DLD1 (cell line): ENCODE measurements around the gene ZNF672.
"Not testable (repeated sequence)": the region's sequence is repeated elsewhere in the genome, so short reads cannot be mapped to it uniquely, and the experiment has no call there.

Experiments
- in situ Hi-C: cut with HindIII; loops from 2 replicates; pipeline ENCODE4 v1.10.0; 2017; ENCODE audit warnings: low sequenced_read_pairs

The ZNF672 gene

DNA sequence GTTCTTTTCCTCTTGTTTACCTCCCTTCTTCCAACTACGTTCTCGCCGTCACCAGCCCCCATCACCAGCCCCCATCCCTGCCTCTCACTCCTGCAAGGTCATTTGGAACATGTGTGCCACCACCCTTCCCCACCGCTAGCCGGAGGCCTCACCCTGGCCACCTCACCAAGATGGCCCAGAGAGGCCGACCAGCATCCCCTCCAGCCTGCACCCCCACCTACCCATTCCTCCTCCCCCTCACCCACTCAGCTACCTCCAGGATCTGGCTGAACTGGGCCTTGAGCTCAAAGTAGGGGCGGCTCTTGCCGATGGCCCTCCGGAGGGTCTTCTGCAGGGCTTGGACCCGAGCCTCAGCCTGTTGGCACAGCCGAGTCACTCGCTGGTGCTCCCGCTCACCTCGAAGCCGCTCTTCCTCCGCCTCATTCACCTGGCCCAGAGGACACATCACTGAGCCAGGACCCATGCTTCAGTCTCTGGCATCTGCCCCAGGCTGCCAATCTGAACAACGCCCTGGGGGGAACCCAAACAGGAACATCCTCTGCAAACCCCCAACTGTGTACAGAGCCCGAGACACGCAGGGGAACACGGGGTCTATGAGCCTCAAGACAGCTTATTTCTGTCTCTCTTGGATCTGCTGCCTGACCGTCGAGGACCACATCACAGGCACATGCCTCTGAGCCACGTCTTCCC, 25.1 kb upstream of the ZNF672 start:
- in situ Hi-C loops, result no loop called here

DNA sequence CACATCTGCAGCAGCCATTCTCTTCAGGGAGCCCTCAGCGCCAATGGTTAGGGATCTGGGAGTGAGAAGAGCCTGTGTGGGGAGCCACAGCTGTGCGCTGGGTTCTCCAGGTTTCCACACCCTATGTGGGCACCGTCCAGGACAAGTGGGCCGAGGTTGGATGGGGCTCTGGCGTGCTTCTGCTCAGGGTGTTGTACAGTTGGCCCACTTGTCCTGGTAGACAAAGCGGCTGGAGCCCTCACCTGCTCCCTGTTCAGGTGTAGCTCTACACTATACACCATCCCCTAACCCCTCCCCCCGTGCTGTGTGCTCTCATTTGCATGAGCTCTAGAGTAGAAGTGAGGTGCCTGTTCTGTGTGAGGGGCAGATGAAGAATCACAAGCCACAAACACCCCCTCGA, 24.5 kb upstream of the ZNF672 start:
- in situ Hi-C loops, result no loop called here

DNA sequence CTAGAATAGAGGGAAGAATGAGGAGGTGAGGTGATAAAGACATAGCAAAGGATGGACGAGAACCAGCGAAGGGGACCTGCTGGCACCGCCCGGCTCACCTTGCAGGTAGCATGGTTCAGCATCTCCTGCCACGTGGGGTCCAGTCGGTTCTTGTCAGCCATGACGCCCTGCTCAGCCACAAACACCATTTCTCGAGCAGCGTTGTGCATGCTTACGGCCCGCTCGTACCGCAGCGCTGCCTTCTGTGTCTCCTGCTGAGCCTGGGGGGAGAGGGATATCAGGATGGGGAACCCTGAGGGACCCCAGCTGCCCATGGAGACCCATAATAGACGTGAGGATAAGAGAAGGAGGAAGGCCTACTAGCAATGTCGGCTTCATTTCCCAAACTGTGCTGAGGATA, 23.7 kb upstream of the ZNF672 start:
- in situ Hi-C loops, result no loop called here

DNA sequence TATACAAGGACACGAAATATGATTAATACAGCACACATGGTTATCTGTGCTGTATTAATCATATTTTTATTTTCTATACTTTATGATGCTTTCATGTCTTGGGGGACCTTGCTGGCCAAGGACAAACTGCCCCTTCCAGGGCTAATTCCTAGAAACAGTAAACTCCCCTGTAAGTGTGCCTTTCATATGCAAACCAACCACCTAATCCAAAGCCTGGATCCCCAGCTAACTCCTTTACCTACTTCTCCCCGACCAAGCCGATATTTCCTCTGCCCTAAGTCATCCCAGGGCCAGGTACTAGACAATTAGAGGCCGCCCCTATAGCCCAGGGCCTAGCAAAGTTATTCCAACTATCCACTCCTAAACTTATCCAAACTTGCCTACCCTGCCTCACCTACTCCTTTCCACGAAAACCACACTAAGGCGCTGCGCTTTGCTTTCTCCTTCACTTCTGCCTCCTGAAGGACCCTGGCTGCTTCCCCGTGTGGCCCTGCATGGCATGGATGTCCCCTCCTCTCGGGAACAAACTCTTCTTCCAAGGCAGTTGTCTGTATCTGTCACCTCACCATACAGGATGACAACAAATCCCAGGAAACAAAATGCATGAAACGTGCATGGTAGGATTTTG, 22.5 kb upstream of the ZNF672 start:
- in situ Hi-C loops, result no loop called here

DNA sequence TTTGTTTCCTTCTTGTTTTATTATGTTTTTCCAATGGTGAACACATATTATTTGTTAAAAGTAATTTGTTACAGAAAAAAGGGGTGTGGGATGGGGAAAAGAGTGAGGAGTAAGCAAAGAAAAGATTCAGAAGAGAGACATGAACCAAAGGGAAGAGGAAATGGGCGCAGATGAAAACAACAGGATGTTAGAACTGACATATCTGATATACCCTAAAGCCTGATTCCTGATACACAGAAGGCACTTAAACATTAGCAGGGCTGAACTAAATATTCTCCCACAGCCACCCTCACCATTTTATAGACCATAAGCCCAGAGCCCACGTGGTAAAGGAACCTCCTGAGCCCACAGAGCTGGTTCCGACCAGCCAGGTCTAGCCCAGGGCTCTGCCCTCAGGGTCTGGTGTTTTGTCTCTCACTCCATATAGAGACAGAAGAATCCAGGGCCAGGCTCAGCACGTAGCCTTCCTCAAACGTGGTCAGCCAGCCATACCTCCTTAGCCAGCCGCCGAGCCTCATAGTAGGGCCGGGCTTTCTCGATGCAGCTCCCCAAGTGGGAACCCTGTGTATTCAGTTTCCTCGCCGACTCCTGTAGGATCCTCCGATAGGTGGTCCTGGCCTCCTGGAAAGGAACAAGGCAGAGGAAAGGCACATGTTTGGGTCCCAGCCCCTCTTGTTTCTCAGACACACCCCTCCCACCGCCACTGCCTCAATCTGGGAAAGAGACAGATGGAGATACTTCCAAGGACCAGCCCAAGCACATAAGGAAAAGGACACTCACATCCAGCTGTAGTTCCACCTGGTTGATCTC, 21.8 kb upstream of the ZNF672 start:
- in situ Hi-C loops, result no loop called here

DNA sequence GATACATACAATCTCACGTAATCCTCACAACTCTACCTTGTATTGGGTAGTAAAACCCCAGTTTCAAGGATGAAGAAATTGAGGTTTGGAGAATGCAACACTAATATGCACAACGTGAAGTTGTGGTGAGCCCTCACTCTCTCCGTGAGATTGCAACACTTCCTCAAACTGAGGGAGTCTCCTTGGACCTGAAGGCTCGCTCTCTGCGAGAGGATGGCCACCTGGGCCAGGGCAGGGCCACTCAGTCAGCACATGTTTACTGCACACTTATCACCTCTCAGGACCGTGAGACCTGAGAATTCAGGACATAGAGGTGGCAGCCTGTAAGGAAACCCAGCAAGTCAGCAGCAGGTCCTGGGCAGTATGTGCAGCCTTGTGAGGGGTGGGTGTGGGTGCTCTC, 21.0 kb upstream of the ZNF672 start:
- in situ Hi-C loops, result no loop called here

DNA sequence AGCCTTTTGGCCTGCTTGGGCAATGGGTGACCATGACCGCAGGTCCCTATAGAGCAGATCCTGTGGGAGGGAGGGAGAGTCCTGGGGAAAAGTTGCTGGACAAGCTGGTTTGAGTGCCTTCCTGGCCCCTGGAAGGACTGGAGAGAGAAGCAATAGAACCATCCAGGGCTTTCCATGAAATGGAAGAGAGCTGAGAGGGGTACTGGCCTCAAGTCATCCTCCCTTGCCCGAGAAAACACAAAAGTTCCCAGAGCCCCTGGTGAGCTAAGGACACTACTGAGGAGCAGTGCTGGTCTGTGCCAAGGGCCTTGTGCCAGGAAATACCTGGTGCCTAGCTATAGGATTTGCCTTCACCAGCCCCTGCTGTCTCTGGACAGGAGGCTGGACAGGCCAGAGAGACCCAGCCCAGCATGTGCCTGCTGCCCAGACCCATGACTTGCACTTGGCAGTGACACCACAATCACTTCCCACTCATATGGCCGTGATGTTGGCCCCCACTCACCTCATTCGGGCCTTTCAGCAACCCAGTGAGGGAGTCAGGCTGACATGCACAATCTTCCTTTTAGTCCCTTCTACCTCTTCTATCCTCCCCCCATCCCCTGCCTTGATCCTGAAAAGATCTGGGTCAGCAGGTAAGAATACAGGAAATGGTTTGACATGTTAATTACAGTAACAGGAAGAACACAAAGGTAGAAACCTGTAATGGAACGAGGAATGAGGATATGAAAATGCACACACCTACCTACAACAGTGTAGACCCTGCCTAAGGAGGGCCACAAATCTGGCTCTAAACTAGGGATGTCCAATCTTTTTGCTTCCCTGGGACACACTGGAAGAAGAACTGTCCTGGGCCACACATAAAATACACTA, 19.3 kb upstream of the ZNF672 start:
- in situ Hi-C loops, result no loop called here

DNA sequence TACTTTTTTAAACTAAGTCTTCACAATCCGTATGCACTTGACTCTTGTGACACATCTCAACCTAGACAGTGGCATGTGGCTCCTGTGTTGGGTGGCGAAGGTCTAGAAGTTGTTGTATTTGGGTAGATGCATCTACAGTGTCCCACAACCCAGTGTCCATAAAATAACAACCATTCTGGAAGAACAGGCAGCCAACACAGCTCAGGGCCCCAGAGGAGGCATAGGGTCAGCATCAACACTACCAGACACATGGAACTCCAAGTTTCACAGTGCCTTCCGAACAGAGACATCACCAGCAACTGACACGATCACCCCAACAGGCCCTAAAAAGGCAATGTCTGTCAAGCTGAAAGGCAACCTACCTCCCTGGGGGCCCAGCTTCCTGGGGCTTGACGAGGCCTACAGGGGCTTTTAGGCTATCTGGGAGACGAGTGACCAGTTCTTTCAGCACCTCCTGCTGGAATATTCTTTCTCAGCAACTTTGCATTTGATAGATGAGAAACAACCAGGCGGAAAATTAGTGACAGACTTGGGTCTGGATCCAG, 17.9 kb upstream of the ZNF672 start:
- in situ Hi-C loops, result no loop called here

DNA sequence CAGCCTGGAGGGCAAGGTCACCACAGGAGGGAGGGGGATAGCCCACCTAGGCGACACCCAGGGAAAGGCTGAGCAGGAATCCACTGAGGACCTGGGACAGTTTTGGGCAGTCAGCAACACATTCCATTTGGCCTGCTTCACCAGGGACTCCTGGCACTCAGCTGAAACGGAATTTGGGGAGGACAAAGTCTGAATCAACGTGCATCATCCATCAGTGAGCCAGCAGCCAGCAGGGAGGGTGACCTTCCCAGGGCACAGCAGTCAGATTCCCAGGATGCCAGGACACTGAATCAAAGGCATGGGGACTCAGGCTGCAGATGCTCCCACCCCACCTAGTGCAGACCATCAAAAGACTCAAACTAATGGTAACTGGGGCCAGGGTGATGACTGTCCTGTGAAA, 16.9 kb upstream of the ZNF672 start:
- in situ Hi-C loops, result no loop called here

DNA sequence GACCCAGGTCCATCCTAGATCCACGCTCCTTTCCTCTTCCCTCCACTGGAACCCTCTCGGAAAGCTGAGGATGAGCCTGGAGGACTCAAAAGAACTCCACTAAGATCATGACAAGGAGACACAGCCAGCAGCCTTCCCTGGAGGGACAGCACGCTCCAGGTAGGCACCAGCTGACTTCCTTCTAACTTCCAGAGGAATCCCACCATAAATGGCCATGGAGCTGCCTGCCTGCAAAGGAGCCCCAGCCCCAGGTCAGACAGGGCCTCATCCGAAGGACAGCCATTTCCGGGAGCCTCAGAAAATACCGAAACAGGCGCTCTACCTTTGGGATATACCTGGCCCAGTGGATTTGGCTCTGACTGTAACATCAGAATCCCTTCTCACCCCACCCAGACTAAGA, 16.4 kb upstream of the ZNF672 start:
- in situ Hi-C loops, result no loop called here

DNA sequence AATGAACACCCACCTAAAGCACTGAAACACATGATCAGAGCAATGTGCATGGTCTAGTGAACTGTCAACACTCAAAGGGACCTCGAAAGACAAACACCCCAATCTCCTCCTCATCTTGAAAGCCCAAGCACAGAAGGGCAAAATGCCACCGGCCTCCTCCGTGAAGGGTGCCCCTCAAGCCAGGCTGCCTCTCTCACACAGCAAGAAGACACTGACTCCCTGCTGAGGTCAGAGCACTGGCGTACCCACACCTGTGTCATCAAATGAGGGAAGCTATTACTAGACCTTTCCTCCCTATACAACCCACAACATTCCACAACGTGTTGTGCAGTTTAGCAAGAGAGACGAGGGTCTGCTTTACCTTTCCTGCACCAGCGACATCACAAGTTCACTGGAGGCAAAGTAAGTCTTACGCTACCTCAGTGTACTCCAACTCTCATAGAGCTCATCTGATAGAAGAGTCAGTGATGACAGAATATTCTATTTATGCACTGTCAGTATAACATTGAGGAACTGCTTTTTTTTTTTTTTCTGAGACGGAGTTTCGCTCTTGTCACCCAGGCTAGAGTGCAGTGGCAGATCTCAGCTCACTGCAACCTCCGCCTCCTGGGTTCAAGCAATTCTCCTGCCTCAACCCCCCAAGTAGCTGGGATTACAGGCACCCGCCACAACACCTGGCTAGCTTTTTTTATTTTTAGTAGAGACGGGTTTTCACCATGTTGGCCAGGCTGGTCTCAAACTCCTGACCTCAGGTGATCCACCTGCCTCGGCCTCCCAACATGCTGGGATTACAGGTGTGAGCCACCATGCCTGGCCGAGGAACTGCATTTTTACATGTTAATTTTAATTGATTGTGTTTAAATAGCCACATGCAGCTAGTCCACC, 15.6 kb upstream of the ZNF672 start:
- in situ Hi-C loops, result no loop called here

DNA sequence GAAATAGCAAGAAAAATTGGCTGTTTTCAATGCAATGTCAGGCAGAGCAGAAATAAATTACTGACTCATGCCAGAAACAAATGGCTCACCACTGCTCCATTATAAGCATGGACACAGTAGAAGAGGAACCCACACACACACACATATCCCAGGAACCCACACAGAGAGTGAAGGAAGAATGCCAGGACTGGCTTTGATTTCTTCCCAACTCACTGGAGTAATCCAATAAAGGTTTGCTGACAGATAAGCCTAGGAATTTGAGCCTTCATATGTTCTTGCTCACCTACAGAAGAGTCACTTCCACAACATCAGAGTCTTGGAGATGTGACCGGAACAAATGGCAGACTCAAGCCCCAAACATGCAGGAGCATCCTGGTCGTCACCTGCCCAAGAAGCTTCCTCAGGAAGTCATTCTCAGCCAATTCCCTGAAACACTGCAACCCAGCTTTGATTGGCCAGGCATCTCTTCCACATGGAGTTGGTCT, 14.5 kb upstream of the ZNF672 start:
- in situ Hi-C loops, result no loop called here

DNA sequence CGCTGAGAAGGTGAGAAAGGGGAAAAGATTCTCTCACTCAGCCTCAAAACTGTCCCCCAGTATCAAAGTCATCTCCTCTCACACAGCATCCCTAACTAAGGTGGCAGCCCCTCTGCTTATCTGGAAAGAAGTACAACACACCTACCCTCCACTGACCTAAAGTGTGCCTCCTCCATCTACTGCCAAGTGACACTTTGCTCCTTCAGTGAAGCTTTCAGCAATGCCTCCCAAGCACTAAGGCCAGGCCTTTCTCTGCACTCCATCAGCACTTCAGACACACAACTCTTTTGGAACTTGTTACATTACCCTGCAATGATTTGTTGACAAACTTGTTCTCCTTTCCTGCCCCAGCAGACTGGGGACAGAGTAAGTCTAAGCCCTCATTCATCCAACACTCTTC, 13.7 kb upstream of the ZNF672 start:
- in situ Hi-C loops, result no loop called here

DNA sequence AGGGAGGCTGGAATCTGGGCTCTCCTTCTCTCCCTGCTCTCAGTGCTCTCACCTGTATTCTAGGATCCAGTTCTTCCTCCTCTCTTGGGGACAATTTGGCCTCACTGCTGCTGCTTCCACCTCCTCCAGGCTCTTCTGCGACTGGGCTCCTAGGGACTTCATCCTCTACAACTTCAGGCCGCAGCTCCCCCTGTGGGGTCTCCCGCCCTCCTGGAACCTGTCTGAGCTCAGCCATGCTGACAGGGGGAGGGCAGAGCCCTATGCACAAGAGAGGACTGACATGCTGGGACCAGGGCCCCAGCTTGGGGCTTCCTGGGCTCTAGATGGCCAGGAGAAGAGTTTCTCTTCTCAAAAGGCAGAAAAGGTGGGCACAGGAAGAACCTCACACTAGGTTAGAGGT, 13.3 kb upstream of the ZNF672 start:
- in situ Hi-C loops, result no loop called here

DNA sequence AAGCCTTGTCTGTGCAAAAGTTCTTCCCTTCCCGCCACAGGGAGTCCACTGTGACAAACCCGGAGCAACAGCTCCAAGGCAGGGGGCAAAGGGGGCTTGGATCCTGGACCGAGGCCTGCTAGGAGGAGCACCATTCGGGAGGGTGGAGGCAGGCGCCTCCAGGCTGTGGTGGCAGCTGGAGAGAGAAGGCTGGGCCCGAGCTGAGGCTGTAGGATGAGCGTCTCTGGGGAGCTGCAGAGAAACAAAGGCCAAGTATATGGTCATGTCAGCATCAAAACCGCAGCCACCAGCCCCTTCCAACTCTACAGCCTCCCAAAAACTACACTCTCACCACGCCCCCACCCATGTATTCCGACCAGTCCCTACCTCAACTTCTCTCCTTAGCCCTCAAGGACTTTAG, 12.9 kb upstream of the ZNF672 start:
- in situ Hi-C loops, result no loop called here

DNA sequence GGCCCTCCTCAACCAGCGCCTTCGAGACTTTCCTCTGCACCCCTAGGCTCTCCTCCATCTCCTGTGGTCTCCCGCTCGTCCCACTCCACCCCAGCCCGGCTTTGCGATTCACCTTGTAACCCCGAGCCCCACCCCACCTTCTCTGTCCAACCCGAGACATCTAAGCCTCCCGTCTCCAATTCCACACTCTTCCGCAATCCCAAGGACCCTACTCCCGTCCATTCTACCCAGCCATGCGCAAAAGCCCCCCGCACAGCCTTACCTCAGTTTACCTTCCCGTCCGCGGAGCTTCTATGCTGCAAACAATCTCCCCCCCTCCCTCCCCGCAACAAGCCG, 12.5 kb upstream of the ZNF672 start:
- in situ Hi-C loops, result no loop called here

DNA sequence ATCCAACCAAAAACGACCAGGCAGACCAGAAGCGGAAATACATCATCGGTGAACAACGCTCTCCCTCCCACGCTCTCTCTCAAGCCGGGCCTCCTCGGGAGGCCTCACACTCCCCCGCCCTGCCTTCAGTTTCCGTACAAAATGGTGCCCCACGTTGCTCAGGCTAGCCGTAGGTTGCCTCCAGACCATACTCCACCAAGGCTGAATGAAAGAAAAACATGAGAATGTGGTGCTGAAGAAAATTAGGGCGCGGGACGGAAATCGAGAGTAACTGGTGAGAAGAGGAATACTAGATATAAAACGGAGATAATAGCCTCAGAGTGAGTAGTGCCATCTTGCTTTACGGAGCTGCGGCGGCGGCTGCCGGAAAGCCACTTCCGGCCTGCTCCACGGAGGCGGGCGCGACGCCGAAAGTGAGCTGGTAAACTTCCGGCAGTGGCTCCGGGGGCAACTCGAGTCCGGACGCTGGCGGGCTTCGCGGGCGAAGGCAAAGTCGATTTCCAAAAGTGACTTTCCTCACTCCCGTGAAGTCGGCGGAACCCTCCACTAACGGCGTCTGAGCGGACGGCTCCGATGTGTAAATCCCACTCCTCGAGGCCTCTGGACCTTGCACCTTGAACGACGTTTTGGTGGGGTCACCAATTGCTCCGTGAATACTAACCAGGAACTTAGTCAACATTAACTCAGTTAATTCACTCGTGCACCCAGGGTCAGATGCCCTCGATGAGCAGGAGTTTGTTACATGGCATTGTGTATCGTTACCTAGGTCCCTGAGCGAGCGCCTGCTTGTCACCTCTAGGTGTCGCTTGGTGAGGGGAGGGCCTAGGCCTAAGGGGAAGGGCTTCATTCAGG, 11.9 kb upstream of the ZNF672 start, which contains the start of gene SH3BP5L:
Gene SH3BP5L (minus strand): TSS at position 7 of the 852 bp plus-strand sequence. CDS start 980 bp downstream, outside the sequence.
- in situ Hi-C loops, result no loop called here

DNA sequence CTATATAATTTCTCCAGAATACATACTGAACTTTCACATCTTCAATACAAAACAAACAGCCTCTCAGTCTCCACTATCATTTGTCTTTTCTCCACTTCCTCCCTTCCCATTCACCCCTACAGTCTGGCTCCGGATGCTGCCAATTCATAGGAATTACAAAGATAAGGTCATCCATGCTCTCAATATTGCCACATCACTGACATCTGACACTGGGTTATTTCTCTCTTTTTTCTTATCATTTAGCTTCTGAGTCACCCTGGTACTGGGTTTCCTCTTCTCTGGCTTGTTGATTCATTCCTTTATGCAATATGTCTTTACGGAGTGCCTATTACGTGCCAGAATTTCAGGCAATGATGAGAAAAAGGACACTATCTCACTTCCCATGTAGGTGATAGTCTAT, 9.2 kb upstream of the ZNF672 start:
- in situ Hi-C loops, result no loop called here

DNA sequence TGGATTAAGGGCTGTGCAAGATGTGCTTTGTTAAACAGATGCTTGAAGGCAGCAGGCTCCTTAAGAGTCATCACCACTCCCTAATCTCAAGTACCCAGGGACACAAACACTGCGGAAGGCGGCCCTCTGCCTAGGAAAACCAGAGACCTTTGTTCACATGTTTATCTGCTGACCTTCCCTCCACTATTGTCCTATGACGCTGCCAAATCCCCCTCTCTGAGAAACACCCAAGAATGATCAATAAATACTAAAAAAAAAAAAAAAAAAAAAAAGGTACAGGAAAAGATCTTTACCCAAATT, 7.4 kb upstream of the ZNF672 start:
- in situ Hi-C loops, result not testable (repeated sequence)
